GM19099 (cell line): ENCODE data around the gene GAPDHS.

Experiments
- POLR2A ChIP-seq: IDR thresholded peaks from 3 replicates; pipeline ENCODE4 v1.6.1; 2011; ENCODE audit warnings: low read depth; ENCODE audit not compliant: insufficient read length; ENCODE audit errors: extremely low read depth

Gene GAPDHS

DNA sequence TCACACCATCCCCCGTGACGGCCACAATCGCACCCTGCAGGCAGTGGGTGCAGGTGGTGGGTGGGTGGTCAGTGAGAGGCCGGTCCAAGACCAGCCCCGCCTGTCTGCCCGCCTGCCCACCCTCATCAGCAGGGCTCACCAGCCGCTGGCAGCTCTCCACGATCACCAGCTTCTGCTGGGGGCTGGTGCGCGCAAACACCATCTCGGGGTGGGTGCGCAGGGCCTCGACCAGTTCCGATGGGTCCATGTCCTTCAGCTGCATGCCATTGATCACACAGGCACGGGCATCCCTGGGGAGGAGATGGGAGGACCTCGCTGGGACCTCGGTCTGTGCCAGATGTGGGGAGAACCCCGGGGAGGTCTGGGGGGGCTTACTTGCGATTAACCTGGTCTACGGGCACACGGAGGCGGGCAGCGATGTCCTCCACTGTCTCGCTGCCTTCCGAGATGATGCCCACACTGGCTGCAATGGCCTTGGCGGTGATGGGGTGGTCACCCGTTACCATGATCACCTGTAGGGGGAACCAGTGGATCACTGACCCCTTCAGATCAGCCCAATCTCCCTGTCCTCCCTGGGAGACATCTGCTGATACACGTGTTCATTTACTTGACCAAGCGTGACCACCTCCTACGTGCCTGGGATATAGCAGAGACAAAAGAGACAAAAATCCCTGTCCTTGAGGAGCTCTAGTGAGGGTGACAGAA, 22.2 kb downstream of the GAPDHS start:
- no peak for TF ChIP-seq POLR2A

DNA sequence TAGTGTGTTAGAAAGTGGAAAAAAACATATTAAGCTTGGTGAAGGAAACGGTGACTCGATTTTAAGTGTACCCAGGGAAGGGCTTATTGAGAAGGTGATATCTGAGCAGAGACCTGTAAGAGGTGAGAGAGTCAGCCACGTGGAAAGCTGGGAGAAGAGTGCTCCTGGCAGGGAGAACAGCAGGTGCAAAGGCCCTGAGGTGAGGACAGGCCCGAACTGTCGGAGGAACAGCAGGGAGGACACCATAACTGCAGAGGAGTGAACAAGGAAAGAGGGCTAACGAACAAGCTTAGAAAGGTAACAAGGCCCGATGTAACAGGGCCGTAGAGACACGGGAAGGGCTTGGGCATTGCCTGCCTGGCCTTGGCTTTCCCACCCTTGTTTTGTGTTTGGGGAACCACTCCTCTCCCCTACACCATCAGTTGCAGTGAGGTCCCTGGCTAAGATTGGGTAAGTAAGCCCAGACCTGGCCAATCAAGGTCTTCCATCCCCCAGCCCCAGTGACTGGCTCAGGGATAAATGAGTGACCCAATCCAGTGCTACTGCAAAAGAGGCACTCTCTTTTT, 22.9 kb downstream of the GAPDHS start:
- TF ChIP-seq POLR2A: no peak

DNA sequence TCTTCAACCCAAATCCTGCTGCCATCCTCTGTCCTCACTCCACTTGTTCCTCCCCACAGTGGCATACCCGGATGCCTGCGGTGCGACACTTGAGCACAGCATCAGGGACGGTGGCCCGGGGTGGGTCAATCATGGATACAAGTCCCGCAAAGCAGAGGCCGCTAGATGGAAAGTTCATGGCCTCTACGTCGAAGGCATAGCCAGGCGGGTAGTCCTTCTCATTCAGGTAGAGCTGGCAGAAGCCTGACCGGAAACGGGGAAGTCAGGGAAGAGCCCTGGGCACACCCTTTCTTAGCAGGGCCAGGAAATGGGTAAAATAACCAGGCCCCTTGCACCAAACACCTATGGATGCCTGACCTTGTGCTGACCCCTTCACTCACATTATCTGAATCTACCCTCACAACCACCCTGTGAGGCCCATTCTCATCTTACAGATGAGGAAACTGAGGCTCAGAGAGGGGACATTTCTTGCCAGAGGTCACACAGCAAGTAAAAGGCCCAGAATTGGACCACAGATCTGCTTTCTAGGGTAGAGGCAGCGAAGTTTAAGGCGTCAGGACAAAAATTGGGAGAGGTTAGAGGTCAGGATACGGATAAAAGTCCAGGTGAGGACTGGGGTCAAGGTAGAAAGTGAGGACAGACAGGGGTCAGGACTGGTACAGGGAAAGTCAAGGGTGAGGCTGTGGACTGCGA, 23.7 kb downstream of the GAPDHS start:
- no peak for TF ChIP-seq POLR2A

DNA sequence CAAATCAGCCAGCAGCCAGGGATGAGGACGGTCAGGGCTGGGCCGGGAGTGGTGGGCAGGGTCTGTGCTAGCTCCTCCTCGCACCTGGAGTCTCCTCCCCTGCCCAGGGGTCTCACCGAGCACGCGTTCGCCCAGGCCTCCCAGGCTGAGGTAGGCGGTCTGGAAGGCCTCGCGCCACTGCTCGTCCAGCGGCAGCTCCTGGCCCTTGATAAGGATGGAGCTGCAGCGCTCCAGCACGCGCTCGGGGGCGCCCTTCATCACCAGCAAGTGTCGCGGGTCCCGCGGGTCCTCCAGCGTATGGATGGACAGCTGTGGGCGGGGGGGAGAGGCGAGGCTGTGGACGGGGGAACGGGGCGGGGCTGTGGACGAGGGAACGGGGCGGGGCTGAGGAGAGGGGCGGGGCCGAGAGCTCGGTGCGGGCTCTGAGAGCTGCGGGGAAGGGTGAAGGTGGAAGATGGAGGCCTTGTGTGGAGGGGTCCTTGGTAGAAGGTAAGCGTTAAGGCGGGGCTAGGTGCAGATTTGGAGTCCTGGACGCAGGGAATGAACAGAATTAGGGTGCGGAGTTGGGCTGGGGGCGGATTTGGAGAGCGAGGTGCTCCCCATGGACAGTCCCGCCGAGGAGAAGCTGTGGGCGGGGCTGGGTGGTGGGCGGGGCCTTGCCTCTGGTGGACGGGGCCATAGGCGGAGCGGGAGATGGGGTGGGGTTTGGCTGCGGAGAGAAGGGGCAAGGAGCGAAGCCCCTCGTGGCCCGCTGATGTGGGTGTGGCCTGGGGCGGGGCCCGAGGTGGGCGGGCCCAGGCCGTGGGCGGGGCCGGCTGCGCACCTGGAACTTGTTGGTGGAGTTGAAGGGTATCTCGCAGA, 24.5 kb downstream of the GAPDHS start:
- no peak for TF ChIP-seq POLR2A

- TF ChIP-seq POLR2A: no peak
Measured at GRCh38 chr19:35558400-35559280, 25.4 kb downstream of the GAPDHS start.

DNA sequence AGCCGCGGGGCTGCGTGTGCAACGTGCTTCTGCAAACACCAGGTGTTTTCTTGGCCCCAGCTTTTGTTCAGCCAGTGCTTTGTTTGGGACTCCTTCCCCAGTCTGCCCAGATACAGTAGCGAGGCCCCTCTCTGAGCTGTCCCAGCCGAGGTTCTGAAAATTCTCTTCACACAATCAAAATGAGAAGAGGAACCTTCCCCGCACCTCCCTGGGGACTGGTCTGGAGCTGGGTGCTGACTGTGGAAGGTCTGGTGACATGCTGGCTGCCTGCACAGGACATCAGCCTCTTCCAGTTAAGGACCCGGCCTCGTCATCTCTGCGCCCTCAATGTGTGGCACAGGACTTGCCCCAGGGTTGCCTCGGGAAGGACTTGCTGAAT, 26.0 kb downstream of the GAPDHS start:
- no peak for TF ChIP-seq POLR2A

- no peak for TF ChIP-seq POLR2A
Measured at GRCh38 chr19:35559781-35560180, 26.5 kb downstream of the GAPDHS start.

- no peak for TF ChIP-seq POLR2A
Measured at GRCh38 chr19:35560271-35560670, 27.0 kb downstream of the GAPDHS start.

- TF ChIP-seq POLR2A: no peak
Measured at GRCh38 chr19:35560677-35561076, 27.4 kb downstream of the GAPDHS start.

DNA sequence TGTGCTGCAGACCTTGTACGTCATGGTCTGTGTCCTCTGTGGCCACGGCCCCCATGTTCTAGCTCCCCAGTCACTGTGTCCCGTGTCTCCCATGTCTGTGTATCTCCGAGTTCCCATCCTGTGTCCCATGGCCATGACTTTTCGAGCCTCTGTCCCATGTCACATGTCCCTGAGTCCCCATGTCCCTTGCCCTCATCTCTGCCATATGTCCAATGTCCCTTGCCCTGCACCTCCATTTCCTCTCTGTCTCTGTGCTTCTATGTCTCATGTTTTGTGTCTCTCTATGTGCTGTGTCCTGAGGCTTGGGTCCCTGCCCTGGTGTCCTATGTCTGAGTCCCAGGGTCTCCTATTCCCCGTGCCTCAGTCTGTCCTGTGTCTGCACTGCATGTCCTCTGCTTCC, 28.2 kb downstream of the GAPDHS start:
- no peak for TF ChIP-seq POLR2A

- no peak for TF ChIP-seq POLR2A
Measured at GRCh38 chr19:35562336-35562735, 29.1 kb downstream of the GAPDHS start.

DNA sequence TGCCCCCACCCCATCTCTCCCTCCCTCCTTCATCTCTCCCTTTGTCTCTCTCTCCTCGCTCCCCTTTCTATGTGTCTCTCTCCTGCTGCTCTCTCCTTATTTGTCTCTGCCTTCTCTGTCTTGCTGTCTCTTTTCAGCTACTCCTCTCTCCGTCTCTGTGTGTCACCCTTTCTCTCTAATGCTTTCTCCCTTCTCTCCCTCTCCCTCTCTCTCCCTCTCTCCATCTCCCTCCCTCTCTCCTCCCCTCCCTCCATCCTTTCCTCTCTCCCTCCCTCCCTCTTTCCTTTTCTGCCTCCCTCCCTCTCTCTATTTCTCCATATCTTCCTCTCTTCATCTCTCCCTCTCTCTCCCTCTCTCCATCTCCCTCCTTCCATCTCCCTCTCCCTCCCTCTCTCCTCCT, 29.5 kb downstream of the GAPDHS start:
- no peak for TF ChIP-seq POLR2A

- no peak for TF ChIP-seq POLR2A
Measured at GRCh38 chr19:35563207-35563829, 30.1 kb downstream of the GAPDHS start, which contains the start of gene ATP4A. ATP4A (minus strand) TSS chr19:35563658; CDS start chr19:35563629, 29 bp downstream.
